Lower lobe of right lung (tissue), 2 donors: ENCODE measurements around the gene HSH2D. TPM values are rescaled to one million over a fixed set of nuclear protein-coding genes. Genes with fewer than 3 reads are reported as not detected.

Source experiments
- ATAC-seq, 2 donors: fragments of 200-7000 bp; cut with Tn5 transposase; one replicate each; pipeline ENCODE4 v1.9.1; 2020 to 2022; ENCODE audit warnings: mild to moderate bottlenecking in 2 of 2, moderate library complexity in 2 of 2
- DNase-seq: peaks from one replicate; pipeline ENCODE4 v3.0.0-alpha.2; 2020
- H3K27ac ChIP-seq: fragments of 200-600 bp; one replicate; pipeline ENCODE4 v1.8.0; 2022
- H3K27me3 ChIP-seq: fragments of 200-600 bp; one replicate; pipeline ENCODE4 v1.8.0; 2022; ENCODE audit warnings: low read depth
- H3K36me3 ChIP-seq: fragments of 200-600 bp; one replicate; pipeline ENCODE4 v1.8.0; 2022; ENCODE audit warnings: mild to moderate bottlenecking
- H3K4me1 ChIP-seq: fragments of 200-600 bp; one replicate; pipeline ENCODE4 v1.8.0; 2022
- H3K4me3 ChIP-seq: fragments of 200-600 bp; one replicate; pipeline ENCODE4 v1.8.0; 2022; ENCODE audit warnings: mild to moderate bottlenecking
- H3K9me3 ChIP-seq: fragments of 200-600 bp; one replicate; pipeline ENCODE4 v1.8.0; 2022
- intact Hi-C: fragments of 100-400 bp; cut with DNase I; formaldehyde crosslinking; loops from one replicate; pipeline ENCODE4 v1.11.0; 2022
- total RNA-seq: library from RNA; stranded (reverse); fragmentation: NEBNext Ultra II Directional; extraction: Animal tissue kit (Norgen Biotek cat#: 25700); gene quantifications from one replicate; pipeline ENCODE4 v1.2.1, GENCODE V29; 2021
- TF ChIP-seq, protein P1 (sequence below): fragments of 200-600 bp; IDR thresholded peaks from one replicate; pipeline ENCODE4 v1.8.0; 2022; ENCODE audit warnings: antibody characterized with exemption, mild to moderate bottlenecking
- donor health status: DM: no; HTN: yes; CAD: no; lungs with severe emphysema.

The HSH2D gene
- total RNA-seq, 1 donor from 2014 or later, result 8.2 TPM

DNA sequence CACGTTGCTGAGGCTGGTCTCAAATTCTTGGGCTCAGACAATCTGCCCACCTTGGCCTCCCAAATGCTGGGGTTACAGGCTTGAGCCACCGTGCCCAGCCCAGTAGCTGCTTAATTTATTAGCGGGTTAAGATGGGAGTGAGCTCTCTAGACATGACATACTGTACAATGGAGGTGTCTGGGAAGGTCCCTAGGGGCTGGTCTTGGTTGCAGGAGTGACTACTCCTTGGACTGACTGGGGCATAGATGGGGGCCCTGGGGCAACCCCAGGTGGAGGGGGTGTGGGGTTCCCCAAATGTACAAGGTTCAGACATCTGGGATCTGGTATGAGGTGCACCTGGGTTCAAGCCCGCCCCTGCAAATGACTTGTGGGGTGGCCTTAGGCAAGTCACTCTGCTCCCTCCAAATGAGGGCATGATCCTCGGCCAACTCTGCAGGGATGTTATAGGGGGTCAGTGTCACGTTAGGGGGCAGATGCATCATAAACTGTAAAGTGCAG lies 17.0 kb downstream of the HSH2D start:
- Histone ChIP-seq H3K27me3 (no peaks in the 10 kb centered on the region), H3K27ac (no peak overlapping the region), H3K36me3 (peaks cover 15% of the 10 kb centered on the region), H3K9me3 (no peaks in the 10 kb centered on the region), H3K4me1 (no peaks in the 10 kb centered on the region), H3K4me3 (no peak overlapping the region)
- DNase-seq (no peak), ATAC-seq (no peak)
- intact Hi-C loops, result no loop called here
- TF ChIP-seq, protein P1, sequence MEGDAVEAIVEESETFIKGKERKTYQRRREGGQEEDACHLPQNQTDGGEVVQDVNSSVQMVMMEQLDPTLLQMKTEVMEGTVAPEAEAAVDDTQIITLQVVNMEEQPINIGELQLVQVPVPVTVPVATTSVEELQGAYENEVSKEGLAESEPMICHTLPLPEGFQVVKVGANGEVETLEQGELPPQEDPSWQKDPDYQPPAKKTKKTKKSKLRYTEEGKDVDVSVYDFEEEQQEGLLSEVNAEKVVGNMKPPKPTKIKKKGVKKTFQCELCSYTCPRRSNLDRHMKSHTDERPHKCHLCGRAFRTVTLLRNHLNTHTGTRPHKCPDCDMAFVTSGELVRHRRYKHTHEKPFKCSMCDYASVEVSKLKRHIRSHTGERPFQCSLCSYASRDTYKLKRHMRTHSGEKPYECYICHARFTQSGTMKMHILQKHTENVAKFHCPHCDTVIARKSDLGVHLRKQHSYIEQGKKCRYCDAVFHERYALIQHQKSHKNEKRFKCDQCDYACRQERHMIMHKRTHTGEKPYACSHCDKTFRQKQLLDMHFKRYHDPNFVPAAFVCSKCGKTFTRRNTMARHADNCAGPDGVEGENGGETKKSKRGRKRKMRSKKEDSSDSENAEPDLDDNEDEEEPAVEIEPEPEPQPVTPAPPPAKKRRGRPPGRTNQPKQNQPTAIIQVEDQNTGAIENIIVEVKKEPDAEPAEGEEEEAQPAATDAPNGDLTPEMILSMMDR, result no peak

GRCh38 chr19:16160943-16161560 lies 17.6 kb downstream of the HSH2D start:
- no peak for ATAC-seq
- intact Hi-C loops, result no loop called here
- TF ChIP-seq, protein P1, result no peak
- Histone ChIP-seq H3K4me3 (no peak overlapping the region), H3K4me1 (no peaks in the 10 kb centered on the region), H3K9me3 (no peaks in the 10 kb centered on the region), H3K36me3 (peaks cover 15% of the 10 kb centered on the region), H3K27ac (no peak overlapping the region), H3K27me3 (no peaks in the 10 kb centered on the region)
- no peak for DNase-seq

- TF ChIP-seq, protein P1, result no peak
- Histone ChIP-seq H3K9me3 (no peaks in the 10 kb centered on the region), H3K4me3 (no peak overlapping the region), H3K4me1 (no peaks in the 10 kb centered on the region), H3K36me3 (peaks cover 11% of the 10 kb centered on the region), H3K27me3 (no peaks in the 10 kb centered on the region), H3K27ac (no peak overlapping the region)
- intact Hi-C loops, result no loop called here
- DNase-seq (no peak), ATAC-seq (no peak)
These were observed 18.4 kb downstream of the HSH2D start for GRCh38 chr19:16161840-16162239.

- DNase-seq (no peak), ATAC-seq (no peak)
- Histone ChIP-seq H3K27ac (no peak overlapping the region), H3K4me1 (no peaks in the 10 kb centered on the region), H3K36me3 (no peaks in the 10 kb centered on the region), H3K9me3 (no peaks in the 10 kb centered on the region), H3K4me3 (no peak overlapping the region), H3K27me3 (no peaks in the 10 kb centered on the region)
- TF ChIP-seq, protein P1, result no peak
- intact Hi-C loops, result no loop called here
These were observed 20.9 kb downstream of the HSH2D start for GRCh38 chr19:16164222-16164890.

DNA sequence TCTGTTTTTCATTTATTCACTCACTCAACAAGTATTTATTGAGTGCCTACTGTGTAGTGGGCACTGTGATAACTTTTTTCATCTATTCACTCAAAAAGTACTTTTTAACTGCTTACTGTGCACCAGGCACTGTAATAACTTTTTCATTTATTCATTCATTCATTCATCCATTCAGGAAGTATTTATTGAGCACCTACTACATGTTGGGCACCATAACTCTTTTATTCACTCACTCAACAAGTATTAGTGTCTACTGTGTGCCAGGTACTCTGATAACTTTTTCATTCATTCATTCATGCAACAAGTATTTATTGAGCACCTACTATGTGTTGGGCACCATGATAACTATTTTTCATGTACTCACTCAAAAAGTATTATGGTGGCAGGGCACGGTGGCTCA lies 22.9 kb downstream of the HSH2D start:
- ATAC-seq, result no peak
- intact Hi-C loops, result no loop called here
- no peak overlapping the region for H3K27ac ChIP-seq
- no peaks in the 10 kb centered on the region for H3K9me3 ChIP-seq
- H3K36me3 ChIP-seq, result no peaks in the 10 kb centered on the region
- no peak overlapping the region for H3K4me3 ChIP-seq
- TF ChIP-seq, protein P1, result no peak
- H3K27me3 ChIP-seq, result no peaks in the 10 kb centered on the region
- no peak for DNase-seq
- no peaks in the 10 kb centered on the region for H3K4me1 ChIP-seq
